ENCODE data around the gene CNIH3.

Gene CNIH3

DNA sequence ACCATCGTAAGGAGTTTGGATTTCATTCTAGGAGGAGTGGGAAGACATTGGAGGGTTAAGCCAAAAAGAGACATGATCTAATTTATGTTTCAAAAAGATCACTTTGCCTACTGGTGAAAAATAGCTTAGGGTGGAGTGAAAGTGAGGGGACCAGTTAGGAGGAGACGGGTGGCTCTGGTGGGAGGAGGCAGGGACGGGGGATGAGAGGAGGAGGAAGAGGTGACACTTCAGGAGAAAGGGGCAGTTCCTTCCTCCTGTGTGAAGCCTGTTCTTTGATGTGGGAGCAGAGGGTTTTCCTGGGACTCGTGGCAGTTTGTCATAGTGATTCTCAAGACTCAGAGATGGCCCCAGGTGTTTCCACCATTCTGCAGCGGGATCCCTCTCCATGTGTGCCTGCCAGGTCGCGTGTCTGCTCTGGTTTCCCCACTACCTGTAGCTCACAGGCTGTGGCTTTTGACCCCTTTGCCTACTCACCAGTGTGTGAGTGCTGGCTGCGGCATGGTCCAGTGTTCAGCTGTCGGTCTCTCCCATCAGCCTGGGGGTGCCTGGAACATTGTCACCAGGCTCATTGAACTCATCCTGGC lies 102.4 kb downstream of the CNIH3 start:
- H4K20me1 ChIP-seq (ENCODE audit: low read depth, low read length): no peaks in the 10 kb centered on the region
- TF ChIP-seq CTCF (IDR thresholded peaks at IDR 0.05; ENCODE audit: insufficient read depth, low read length, poor library complexity, severe bottlenecking) (no peak), EZH2phosphoT487 (conservative IDR thresholded peaks at IDR 0.05; ENCODE audit: low read length) (no peak)
- H3K79me2 ChIP-seq (ENCODE audit: insufficient read depth, low read length): no peaks in the 10 kb centered on the region
- no peaks in the 10 kb centered on the region for H3F3A ChIP-seq (ENCODE audit: insufficient read depth)
- H3K9me2 ChIP-seq (replicated peaks; ENCODE audit: insufficient read depth, low read length): no peaks in the 10 kb centered on the region
- no peak overlapping the region for H3K27ac ChIP-seq (ENCODE audit: low read depth, low read length)
- no peak overlapping the region for H3K4me3 ChIP-seq (ENCODE audit: insufficient read depth, low read length, poor library complexity, severe bottlenecking)
- H3K9ac ChIP-seq (ENCODE audit: low read length): no peak overlapping the region
- H2AFZ ChIP-seq (ENCODE audit: low read depth, low read length, severe bottlenecking): no peak overlapping the region
- H3K36me3 ChIP-seq (ENCODE audit: low read length): no peaks in the 10 kb centered on the region
- no peak overlapping the region for H3K4me2 ChIP-seq (ENCODE audit: low read depth, low read length, poor library complexity, severe bottlenecking)
- no peaks in the 10 kb centered on the region for H3K9me3 ChIP-seq (ENCODE audit: insufficient read depth, low read length)
- no peaks in the 10 kb centered on the region for H3K27me3 ChIP-seq (ENCODE audit: low read length)

GRCh38 chr1:224719716-224720115 lies 103.6 kb downstream of the CNIH3 start:
- H3K9me2 ChIP-seq (replicated peaks; ENCODE audit: insufficient read depth, low read length): no peaks in the 10 kb centered on the region
- no peak overlapping the region for H3K9ac ChIP-seq (ENCODE audit: low read length)
- H3K79me2 ChIP-seq (ENCODE audit: insufficient read depth, low read length): no peaks in the 10 kb centered on the region
- H3K9me3 ChIP-seq (ENCODE audit: insufficient read depth, low read length): no peaks in the 10 kb centered on the region
- TF ChIP-seq CTCF (IDR thresholded peaks at IDR 0.05; ENCODE audit: insufficient read depth, low read length, poor library complexity, severe bottlenecking): no peak
- no peak for TF ChIP-seq EZH2phosphoT487 (conservative IDR thresholded peaks at IDR 0.05; ENCODE audit: low read length)
- no peak overlapping the region for H3K27ac ChIP-seq (ENCODE audit: low read depth, low read length)
- no peaks in the 10 kb centered on the region for H3K36me3 ChIP-seq (ENCODE audit: low read length)
- no peak overlapping the region for H2AFZ ChIP-seq (ENCODE audit: low read depth, low read length, severe bottlenecking)
- H3K4me3 ChIP-seq (ENCODE audit: insufficient read depth, low read length, poor library complexity, severe bottlenecking): no peak overlapping the region
- H3K27me3 ChIP-seq (ENCODE audit: low read length): no peaks in the 10 kb centered on the region
- no peaks in the 10 kb centered on the region for H4K20me1 ChIP-seq (ENCODE audit: low read depth, low read length)
- no peak overlapping the region for H3K4me2 ChIP-seq (ENCODE audit: low read depth, low read length, poor library complexity, severe bottlenecking)
- H3F3A ChIP-seq (ENCODE audit: insufficient read depth): no peaks in the 10 kb centered on the region

- no peaks in the 10 kb centered on the region for H3K36me3 ChIP-seq (ENCODE audit: low read length)
- H4K20me1 ChIP-seq (ENCODE audit: low read depth, low read length): no peaks in the 10 kb centered on the region
- no peak overlapping the region for H2AFZ ChIP-seq (ENCODE audit: low read depth, low read length, severe bottlenecking)
- H3K27me3 ChIP-seq (ENCODE audit: low read length): no peaks in the 10 kb centered on the region
- no peaks in the 10 kb centered on the region for H3K9me2 ChIP-seq (replicated peaks; ENCODE audit: insufficient read depth, low read length)
- TF ChIP-seq EZH2phosphoT487 (conservative IDR thresholded peaks at IDR 0.05; ENCODE audit: low read length) (no peak), CTCF (IDR thresholded peaks at IDR 0.05; ENCODE audit: insufficient read depth, low read length, poor library complexity, severe bottlenecking) (no peak)
- no peak overlapping the region for H3K4me3 ChIP-seq (ENCODE audit: insufficient read depth, low read length, poor library complexity, severe bottlenecking)
- no peaks in the 10 kb centered on the region for H3K79me2 ChIP-seq (ENCODE audit: insufficient read depth, low read length)
- no peaks in the 10 kb centered on the region for H3F3A ChIP-seq (ENCODE audit: insufficient read depth)
- no peaks in the 10 kb centered on the region for H3K9me3 ChIP-seq (ENCODE audit: insufficient read depth, low read length)
- no peak overlapping the region for H3K9ac ChIP-seq (ENCODE audit: low read length)
- H3K4me2 ChIP-seq (ENCODE audit: low read depth, low read length, poor library complexity, severe bottlenecking): no peak overlapping the region
- no peak overlapping the region for H3K27ac ChIP-seq (ENCODE audit: low read depth, low read length)
These were observed 104.1 kb downstream of the CNIH3 start for GRCh38 chr1:224720216-224720615.
